Caki2 (cell line): Measurements from ENCODE around the gene ZNF208. TPM values are rescaled to one million over a fixed set of nuclear protein-coding genes. Genes with fewer than 3 reads are reported as not detected.
"Not testable (repeated sequence)": the region's sequence is repeated elsewhere in the genome, so short reads cannot be mapped to it uniquely, and the experiment has no call there.

ENCODE experiments used
- DNase-seq: peaks from one replicate; pipeline ENCODE4 v3.0.0-alpha.2; 2015; ENCODE audit warnings: low read depth
- in situ Hi-C: cut with HindIII; loops from 2 replicates; pipeline ENCODE4 v1.10.0; 2016; ENCODE audit warnings: low sequenced_read_pairs, low pct_unique_long_range_greater_than_20kb, mixed read lengths
- total RNA-seq: library from RNA; depleted of rRNA; stranded (reverse); fragments of >200 nt; shearing (Covaris generic); gene quantifications from 2 replicates; pipeline ENCODE4 v1.2.3, GENCODE V29; 2014; ENCODE audit warnings: low replicate concordance; rRNA removed

Gene ZNF208
- total RNA-seq, 1 experiment from 2014 or later: not detected

- in situ Hi-C loops: no loop called here
Observed at GRCh38 chr19:21900401-21900800, 110.3 kb downstream of the ZNF208 start.

GRCh38 chr19:21891086-21891485 lies 119.7 kb downstream of the ZNF208 start:
- DNase-seq: no peak
- in situ Hi-C loops: no loop called here

More at GRCh38 chr19:21900401-21900800, 110.3 kb downstream of the ZNF208 start:
- no peak for DNase-seq

- in situ Hi-C loops, DNase-seq: not testable (repeated sequence)
Observed at GRCh38 chr19:21890017-21890416, 120.7 kb downstream of the ZNF208 start.

GRCh38 chr19:21885516-21885915 lies 125.2 kb downstream of the ZNF208 start:
- DNase-seq, in situ Hi-C loops: not testable (repeated sequence)

- DNase-seq, in situ Hi-C loops: not testable (repeated sequence)
Observed at GRCh38 chr19:21884786-21885185, 126.0 kb downstream of the ZNF208 start.

- in situ Hi-C loops: no loop called here
- DNase-seq: no peak
Observed at GRCh38 chr19:21883516-21883915, 127.2 kb downstream of the ZNF208 start.

Other genes with a start within 250 kb of the ZNF208 start
- gene ZNF100, start 243.4 kb downstream of the ZNF208 start, total RNA-seq: 1.7 and 3.4 TPM in 2 replicates
- gene ZNF43, start 174.8 kb downstream of the ZNF208 start, total RNA-seq: 6.0 and 7.7 TPM in 2 replicates
- gene ZNF257, start 41.5 kb upstream of the ZNF208 start, total RNA-seq: 0.17 and 1.2 TPM in 2 replicates
- gene ZNF676, start 186.0 kb upstream of the ZNF208 start, total RNA-seq: not detected in 2 replicates